Right forelimb (tissue), 1 donor: ENCODE results near the gene TMEM175.
A peak's percentile ranks its signal among the peaks of the same experiment; 100 is the strongest.

Experiments used
- DNase-seq: peaks from one replicate; pipeline ENCODE4 v3.0.0-alpha.2; 2018

The TMEM175 gene, protein sequence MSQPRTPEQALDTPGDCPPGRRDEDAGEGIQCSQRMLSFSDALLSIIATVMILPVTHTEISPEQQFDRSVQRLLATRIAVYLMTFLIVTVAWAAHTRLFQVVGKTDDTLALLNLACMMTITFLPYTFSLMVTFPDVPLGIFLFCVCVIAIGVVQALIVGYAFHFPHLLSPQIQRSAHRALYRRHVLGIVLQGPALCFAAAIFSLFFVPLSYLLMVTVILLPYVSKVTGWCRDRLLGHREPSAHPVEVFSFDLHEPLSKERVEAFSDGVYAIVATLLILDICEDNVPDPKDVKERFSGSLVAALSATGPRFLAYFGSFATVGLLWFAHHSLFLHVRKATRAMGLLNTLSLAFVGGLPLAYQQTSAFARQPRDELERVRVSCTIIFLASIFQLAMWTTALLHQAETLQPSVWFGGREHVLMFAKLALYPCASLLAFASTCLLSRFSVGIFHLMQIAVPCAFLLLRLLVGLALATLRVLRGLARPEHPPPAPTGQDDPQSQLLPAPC

DNA sequence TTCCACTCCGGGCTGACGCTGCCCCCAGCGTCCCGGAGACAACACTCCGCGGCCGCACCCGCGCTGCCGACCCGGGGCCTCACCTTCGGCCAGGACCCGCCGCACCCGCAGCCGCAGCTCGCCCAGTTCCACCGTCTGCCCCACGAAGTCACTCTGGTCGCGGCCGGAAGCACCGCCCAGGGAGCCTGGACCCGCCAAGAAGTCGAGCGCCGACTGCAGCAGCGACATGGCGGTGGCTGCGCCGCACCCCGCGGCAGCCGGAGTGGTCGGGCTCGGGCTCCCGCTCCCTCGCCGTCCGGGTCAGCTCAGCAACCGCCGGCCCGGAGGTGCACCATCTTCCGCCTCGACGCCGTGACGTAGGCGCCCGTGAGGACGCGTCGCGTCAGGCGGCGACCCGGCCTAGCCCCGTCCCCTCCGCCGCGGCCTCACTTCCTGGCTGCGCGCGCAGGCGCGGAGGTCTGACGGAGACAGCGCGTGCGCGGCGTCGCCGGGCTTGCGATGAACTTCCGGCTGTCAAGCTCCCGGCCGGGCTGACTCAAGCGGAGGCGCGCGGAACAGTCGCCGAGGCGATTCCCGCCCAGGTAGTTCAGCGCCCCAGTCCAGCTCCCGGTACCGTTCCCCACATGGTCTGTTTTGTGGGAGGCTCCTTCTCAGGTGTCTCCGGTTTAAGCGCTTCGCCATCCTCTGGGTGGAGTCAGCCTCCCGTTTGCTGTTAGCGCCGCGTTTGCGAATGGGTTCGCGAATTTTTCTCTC is at the start of gene TMEM175, which contains the start of gene GAK:
Gene TMEM175, plus strand, starts transcription at position 501 of the 753 bp plus-strand sequence. CDS start 15,280 bp downstream, outside the sequence.
Gene GAK, minus strand, starts transcription at position 357 of the 753 bp plus-strand sequence. Its CDS starts 129 bp downstream, at position 228.
- DNase-seq = peak; percentile 97

- DNase-seq = no peak
These were observed 49.6 kb upstream of the TMEM175 start for GRCh38 chr4:882646-883045.

DNA sequence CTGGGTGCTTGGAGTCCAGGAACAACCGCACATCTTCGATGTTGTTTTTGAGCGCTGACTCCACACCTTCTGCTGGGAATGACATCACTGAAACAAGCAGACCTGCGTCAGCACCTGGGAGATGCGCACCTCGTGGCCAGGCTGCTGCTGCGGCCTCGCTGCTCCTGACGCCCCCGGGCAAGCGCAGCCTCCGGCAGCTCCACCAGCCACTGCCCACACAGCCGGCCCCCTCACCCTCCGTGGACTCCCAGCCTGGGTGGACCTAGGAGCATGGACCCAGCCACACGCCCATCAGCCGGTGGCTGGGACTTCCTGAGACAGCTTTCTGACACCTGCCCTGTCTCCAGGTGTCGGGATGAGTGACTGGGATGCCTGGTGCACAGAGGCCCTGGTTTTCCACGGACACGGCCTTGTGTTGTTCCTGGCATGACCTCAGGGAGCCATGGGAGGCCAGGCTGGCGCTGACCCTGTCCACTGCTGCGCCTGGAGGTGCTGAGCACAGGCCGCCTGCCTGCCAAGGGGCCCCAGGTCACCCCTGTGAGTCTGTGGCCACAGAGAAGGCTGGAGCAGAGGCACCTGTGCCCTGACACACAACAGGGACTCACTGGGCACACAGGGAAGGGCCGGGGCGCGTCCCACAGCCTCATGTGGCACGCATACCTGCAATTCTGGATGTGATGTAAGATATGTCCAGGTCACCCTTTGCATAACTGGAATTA is 48.7 kb upstream of the TMEM175 start:
- DNase-seq = no peak

DNA sequence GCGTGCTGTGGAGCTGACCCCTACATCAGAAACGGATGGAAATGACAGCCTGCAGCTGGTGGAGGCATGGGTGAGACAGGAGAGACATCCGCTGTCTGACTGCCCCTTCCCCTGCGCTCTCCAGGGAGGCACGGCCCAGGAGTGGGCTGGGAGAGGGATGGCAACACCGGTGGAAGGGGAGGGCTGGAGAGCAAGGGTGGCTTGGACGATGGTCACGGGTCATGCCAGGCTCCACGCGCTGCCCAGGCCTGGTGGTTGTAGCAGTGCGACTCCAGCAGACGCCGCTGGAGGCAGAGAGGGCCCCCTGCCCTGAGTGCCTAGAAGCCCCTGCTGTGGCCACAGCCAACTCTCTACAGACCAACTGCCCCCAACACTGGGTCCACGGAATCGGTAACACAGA is 48.0 kb upstream of the TMEM175 start:
- no peak for DNase-seq

DNA sequence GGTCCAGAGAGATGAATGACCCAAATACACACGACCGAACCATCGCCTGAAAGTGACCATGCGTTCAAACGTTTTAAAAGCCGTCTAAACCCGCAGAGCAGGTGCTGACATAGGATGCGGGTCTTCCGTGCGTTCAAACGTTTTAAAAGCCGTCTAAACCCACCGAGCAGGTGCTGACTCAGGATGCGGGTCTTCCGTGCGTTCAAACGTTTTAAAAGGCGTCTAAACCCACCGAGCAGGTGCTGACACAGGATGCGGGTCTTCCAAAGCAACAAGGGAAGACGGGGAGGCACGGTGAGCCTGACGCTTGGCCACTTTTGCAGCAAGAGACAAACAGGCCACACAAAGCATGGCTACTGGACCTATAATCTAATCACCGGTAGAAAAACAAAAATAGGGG is 47.4 kb upstream of the TMEM175 start:
- DNase-seq = no peak

GRCh38 chr4:885353-885752 is 46.9 kb upstream of the TMEM175 start:
- no peak for DNase-seq

DNA sequence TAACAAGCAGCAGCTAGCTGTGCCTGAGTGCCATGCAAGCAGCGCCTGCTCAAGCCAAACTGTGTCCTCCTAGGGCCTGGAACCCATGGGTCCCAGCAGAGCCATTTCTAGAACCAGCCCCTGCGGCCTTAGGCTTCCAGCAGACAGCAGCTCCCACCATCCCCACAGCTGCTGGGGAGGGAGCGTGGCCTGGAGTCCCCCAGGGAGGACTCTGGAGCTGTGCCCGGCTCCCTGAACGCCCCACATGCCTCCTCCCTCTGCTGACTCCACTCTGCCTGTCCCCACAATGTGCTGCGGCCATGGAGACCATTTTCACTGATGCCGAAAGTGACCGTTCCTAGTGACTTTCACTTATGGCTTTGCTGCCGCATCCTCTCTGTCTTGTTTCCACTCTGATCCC is 46.0 kb upstream of the TMEM175 start:
- DNase-seq = no peak

GRCh38 chr4:887034-887763 is 45.1 kb upstream of the TMEM175 start:
- DNase-seq = no peak

DNA sequence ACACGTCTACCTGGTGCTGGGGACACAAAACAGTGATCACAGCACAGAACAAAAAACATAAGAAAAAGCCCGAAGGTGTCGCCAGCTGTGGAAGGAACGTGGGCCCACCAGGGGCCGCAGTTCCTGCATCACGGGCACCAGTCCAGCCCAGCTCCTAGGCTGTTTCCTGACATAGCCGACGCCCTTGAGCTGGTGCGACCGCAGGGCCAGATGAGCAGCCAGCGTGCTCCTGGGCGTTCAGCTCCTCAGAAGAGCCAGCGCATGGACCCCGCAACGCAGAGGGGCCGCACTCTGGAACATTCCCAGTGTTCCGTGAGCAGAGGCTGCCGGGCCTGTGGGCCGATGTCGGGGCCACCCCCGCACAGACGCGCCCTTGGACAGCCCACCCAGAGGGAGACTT is 44.2 kb upstream of the TMEM175 start:
- no peak for DNase-seq

- DNase-seq = no peak
These were observed 42.7 kb upstream of the TMEM175 start for GRCh38 chr4:889516-889915.

DNA sequence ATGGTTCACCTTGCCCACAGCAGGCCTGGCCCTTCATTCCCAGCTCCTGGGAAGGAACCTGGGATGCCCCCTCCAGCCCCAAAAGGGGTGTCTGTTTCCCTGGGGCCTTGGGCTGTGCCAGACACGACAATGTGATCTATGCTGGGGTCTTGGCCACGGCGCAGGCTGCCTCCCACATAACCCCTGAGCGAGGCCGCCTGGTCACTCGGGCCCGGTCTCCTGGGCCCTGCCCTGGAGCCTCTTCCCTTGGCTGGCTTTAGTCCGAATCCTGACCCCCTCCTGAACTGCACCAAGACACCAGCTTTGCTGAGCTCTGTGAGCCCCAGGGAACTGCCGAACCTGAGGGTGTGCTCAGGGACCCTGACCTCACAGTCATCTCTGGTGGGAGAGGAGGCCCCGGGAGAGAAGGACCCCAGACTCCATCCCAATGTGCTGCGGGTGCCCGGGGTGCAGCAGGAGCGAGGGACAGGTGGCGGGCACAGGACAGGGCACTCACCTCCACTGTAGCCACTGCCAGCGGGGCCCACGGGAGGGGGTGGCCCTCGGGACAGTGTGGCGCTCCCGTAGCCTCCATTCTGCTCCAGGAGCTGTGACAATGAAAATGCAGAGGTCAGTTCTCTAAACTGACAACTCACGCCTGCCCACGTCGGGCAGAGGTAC is 42.1 kb upstream of the TMEM175 start:
- DNase-seq = no peak

GRCh38 chr4:891747-892146 is 40.5 kb upstream of the TMEM175 start:
- DNase-seq = no peak

- DNase-seq = no peak
These were observed 39.5 kb upstream of the TMEM175 start for GRCh38 chr4:892780-893179.

DNA sequence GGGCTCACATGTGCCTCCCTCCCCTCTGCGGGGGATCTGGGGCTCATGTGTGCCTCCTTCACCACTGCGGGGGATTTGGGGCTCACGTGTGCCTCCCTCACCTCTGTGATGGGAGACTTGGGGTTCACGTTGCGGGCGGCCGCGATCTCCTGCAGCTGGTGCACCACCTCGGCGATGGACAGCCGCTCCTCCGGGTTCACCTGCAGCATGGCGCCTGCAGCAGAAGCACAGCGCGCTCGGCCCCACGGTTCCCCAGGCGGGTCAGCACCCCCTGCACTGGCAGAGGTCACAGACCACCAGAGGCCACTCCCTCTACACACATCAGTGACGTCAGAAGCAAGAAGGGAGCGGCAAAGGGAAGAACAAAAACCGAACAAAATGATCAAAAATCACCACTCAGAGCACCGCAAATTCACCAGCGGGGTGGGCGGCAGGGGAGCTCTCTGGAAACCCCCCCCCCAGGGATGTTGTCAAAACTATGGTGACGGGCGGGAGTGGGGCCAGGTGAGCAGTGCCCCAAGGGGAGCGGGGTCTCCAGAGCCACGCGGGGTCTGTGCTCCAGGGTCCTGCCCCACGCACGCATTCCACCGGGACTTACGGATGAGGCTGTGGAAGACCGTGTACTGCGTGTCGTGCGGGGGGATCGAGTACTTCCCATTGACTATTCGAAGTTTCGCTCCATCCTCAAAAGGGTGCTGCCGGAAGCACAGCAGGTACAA is 38.8 kb upstream of the TMEM175 start:
- no peak for DNase-seq

DNA sequence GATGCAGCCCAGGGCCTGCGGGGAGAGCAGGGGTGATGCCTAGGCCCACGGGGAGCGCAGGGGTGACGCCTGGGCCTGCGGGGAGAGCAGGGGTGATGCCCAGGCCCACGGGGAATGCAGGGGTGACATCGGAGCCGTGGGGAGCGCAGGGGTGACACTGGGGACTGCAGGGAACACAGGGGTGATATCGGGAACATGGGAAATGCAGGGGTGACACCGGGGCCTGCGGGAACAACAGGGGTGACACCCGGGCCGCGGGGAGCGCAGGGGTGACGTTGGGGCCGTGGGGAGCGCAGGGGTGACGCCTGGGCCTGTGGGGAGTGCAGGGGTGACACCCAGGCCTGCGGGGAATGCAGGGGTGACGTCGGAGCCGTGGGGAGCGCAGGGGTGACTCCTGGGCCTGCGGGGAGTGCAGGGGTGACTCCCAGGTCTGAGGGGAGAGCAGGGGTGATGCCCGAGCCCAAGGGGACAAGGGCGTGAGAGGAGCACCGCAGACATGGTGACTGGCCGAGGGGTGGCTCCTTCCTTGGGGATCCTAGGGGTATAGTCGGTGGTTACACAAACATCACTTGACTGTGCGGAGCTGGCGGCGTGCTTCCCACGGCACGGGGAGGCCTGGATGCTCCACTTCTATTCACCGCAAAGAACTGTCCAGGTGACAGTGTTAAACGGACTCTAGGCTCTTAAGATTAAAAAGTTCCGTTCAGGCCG is 38.1 kb upstream of the TMEM175 start:
- no peak for DNase-seq

DNA sequence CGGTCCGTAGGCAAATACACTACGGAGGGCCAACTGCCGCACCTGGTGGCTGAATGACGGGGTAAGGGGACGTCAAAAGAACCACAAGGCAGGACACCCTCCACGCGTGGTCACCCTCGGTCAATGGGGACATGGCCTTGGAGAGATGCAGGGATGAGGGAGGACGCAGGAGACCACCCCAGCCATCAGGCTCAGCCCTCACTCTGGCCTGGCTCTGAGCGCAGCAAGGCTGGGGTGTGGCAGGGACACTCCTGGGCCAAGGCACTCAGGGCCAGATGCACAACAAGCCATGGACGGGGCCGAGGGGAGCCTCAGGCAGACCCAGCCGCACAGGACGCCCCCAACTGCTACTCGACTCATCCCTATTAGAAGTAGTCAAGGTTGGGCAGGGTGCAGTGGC is 36.7 kb upstream of the TMEM175 start:
- DNase-seq = no peak

GRCh38 chr4:896216-896615 is 36.0 kb upstream of the TMEM175 start:
- DNase-seq = no peak

DNA sequence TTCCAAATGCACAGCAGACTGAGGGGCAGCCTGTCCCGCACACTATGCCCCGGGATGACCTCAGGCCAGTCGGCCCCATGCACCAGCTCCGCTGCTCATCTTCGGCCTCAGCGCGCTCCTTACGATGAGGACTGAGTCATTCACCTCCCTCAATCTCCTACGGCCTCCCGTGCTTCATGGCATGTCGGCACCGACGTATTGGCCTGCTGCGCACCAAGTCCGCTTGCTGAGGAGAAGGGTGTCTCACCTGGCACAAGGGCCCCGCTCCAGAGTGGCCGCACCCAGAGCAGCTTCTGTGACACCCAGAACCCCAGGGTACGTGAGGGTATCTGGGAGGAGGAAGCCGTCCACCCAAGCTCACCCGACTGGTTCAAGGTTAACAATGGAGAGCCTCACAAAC is 35.6 kb upstream of the TMEM175 start:
- DNase-seq = no peak

DNA sequence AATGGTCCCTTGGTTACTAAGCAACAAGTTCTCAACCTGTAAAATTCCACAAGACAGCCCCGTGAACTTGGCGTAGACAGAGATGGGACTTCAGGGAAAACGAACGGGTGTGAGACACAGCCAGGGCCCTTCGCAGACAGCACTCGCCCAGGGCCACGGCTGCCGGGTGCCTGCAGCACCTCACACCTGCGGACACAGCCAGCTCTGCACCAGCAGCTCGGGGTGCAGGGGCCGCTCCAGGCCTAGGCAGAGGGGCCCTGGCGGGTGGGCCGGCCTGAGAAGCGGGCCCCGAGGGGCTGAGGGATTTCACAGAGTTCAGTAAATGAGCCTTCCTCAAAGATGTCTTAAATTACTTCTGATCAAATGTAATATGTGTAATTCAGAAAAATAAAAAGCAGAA is 34.1 kb upstream of the TMEM175 start:
- DNase-seq = no peak

DNA sequence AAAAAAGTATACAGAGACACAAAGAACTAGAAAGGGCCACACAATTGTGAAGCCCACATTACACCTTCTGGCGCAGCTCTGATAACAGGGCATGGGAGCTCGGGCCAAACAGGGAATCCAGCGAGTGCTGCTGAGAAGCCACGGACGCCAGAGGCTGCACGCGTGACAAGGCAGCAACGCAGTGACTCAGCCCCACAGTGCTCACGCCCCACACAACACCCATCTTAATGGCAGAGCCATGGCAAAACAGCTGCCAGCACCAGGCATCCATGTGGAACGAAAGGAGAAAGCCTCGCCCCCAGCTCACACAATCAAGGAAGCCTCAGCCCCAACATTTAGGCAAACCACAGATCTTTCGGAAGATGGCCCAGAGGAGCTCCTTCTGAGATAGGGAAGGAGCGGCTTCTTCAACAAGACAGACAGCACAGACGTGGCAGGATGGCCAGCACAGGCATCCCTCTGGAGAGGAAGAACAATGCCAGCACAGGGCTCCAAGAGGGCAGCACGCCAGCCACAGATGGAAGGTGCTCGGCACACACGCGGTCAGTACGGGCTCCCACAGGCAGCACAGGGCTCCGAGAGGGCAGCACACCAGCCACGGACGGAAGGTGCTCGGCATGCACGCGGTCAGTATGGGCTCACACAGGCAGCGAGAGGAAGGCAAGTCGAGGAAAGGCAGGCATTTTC is 33.2 kb upstream of the TMEM175 start:
- no peak for DNase-seq
